Activated CD8-positive, alpha-beta T cell treated with anti-CD3 and anti-CD28 coated beads for 36 hours (primary cell): ENCODE data around the gene CREBBP. TPM values are rescaled to one million over a fixed set of nuclear protein-coding genes. Genes with fewer than 3 reads are reported as not detected.
A peak's percentile ranks its signal among the peaks of the same experiment; 100 is the strongest.

Source experiments
- ATAC-seq: fragments of 200-7000 bp; cut with Tn5 transposase; one replicate; pipeline ENCODE4 v1.10.0; 2021; ENCODE audit warnings: mild to moderate bottlenecking, moderate library complexity
- CTCF ChIA-PET: fragments of 350-600 bp; sonication (Branson Sonifier 250); formaldehyde crosslinking; loops from one replicate; lab custom pipeline; 2021; ENCODE audit warnings: antibody characterized with exemption; lab: Charles Lee
- POLR2A ChIA-PET: fragments of 350-600 bp; sonication (Branson Sonifier 250); formaldehyde crosslinking; loops from one replicate; lab custom pipeline; 2021; ENCODE audit warnings: antibody characterized with exemption; lab: Charles Lee
- DNase-seq: peaks from one replicate; pipeline ENCODE4 v3.0.0-alpha.2; 2020
- H3K27ac Mint-ChIP-seq: one replicate; pipeline ENCODE4 v1.8.0; 2021; ENCODE audit warnings: mild to moderate bottlenecking, mixed read lengths
- H3K27me3 Mint-ChIP-seq: one replicate; pipeline ENCODE4 v1.8.0; 2021; ENCODE audit warnings: mixed read lengths
- H3K36me3 Mint-ChIP-seq: one replicate; pipeline ENCODE4 v1.8.0; 2021; ENCODE audit warnings: low read depth, mixed read lengths
- H3K4me1 Mint-ChIP-seq: one replicate; pipeline ENCODE4 v1.8.0; 2021; ENCODE audit warnings: low read depth, mixed read lengths
- H3K4me3 Mint-ChIP-seq: one replicate; pipeline ENCODE4 v1.8.0; 2021; ENCODE audit warnings: mild to moderate bottlenecking, moderate library complexity, mixed read lengths
- H3K9me3 Mint-ChIP-seq: one replicate; pipeline ENCODE4 v1.8.0; 2021; ENCODE audit warnings: mixed read lengths
- intact Hi-C: fragments of 100-400 bp; cut with micrococcal nuclease; formaldehyde crosslinking; loops from one replicate; pipeline ENCODE4 v1.10.0; 2022
- total RNA-seq, 2 experiments: library from RNA; stranded (reverse); gene quantifications; one replicate each; pipeline ENCODE4 v1.2.3, GENCODE V29; 2021
- TF ChIP-seq, protein P1 (sequence below): fragments of 200-600 bp; IDR thresholded peaks from one replicate; pipeline ENCODE4 v1.8.0; 2022; ENCODE audit warnings: antibody characterized with exemption, mild to moderate bottlenecking

Gene CREBBP
- total RNA-seq, 2 experiments from 2014 or later = 27.9 to 33.5 TPM

DNA sequence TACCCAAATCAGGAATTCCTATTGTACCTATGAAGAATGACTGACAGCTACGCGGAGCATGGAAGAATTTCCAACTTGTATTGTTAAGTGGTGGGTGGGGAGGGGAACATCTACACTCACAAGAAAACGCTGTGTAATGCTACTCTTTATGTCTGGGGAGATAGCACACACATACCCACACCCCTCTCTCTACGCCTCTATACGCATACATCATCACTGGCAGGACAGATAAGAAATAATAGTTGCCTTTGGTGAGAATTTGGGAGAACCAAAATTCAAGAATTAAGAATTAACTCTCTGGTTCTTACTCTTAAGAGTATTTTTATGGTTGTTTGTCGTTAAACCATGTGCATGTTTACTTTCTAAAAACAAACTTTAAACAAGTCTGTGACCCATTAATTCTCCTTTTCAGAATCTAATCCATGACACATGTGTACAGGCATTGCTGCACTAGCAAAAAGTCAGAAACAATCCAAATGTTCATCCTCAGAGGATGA lies 33.9 kb downstream of the CREBBP start:
- H3K4me1 Mint-ChIP-seq = peaks cover 39% of the 10 kb centered on the region
- no peak for DNase-seq
- peaks cover 4% of the 10 kb centered on the region for H3K36me3 Mint-ChIP-seq
- POLR2A ChIA-PET = no interaction called here
- CTCF ChIA-PET = no interaction called here
- no peak for ATAC-seq
- H3K9me3 Mint-ChIP-seq = no peaks in the 10 kb centered on the region
- H3K27me3 Mint-ChIP-seq = no peaks in the 10 kb centered on the region
- no peak overlapping the region for H3K27ac Mint-ChIP-seq
- no peak overlapping the region for H3K4me3 Mint-ChIP-seq
- intact Hi-C loops = no loop called here
- TF ChIP-seq, protein P1, sequence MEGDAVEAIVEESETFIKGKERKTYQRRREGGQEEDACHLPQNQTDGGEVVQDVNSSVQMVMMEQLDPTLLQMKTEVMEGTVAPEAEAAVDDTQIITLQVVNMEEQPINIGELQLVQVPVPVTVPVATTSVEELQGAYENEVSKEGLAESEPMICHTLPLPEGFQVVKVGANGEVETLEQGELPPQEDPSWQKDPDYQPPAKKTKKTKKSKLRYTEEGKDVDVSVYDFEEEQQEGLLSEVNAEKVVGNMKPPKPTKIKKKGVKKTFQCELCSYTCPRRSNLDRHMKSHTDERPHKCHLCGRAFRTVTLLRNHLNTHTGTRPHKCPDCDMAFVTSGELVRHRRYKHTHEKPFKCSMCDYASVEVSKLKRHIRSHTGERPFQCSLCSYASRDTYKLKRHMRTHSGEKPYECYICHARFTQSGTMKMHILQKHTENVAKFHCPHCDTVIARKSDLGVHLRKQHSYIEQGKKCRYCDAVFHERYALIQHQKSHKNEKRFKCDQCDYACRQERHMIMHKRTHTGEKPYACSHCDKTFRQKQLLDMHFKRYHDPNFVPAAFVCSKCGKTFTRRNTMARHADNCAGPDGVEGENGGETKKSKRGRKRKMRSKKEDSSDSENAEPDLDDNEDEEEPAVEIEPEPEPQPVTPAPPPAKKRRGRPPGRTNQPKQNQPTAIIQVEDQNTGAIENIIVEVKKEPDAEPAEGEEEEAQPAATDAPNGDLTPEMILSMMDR = no peak

DNA sequence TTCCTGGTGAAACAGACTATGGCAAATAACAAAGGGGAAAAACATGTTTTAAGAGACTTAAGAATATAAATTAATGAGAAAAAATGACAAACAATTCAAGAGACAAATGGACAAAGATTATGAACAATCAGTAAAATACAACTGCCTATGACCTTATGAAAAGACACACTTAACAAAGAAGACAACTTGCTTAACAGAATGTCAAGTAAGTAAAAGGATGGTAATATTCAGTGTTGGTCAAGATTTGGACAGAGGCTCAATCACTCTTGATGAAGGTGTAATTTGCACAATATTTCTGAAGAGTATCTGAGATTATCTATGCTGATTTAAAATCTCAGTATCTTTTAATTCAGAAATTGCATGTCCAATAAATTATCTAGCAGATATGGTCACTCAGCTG lies 34.4 kb downstream of the CREBBP start:
- no peaks in the 10 kb centered on the region for H3K27me3 Mint-ChIP-seq
- H3K9me3 Mint-ChIP-seq = no peaks in the 10 kb centered on the region
- no peak overlapping the region for H3K27ac Mint-ChIP-seq

DNA sequence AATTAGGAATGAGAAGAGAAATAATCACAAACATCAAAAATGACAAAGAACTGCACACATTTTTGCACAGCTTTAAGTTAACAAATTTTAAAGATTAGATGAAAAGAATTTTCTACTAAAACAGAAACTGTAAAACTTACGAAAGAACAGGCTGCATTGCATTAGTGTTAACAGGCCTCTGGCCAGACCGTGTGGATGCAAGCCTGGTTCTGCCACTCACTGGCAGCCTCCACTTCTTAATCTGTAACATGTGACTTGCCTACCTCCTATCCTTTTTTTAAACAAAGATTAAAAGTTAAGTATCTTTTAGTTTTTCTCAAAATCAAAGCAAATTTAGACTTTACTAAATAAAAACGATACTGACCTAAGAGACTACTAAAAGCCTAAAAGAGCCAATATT lies 37.5 kb downstream of the CREBBP start:
- no peaks in the 10 kb centered on the region for H3K27me3 Mint-ChIP-seq
- no peaks in the 10 kb centered on the region for H3K9me3 Mint-ChIP-seq
- no peak overlapping the region for H3K27ac Mint-ChIP-seq
- POLR2A ChIA-PET = no interaction called here
- TF ChIP-seq, protein P1 = no peak
- no peak overlapping the region for H3K4me3 Mint-ChIP-seq
- H3K4me1 Mint-ChIP-seq = peaks cover 53% of the 10 kb centered on the region
- intact Hi-C loops = no loop called here
- DNase-seq (no peak), ATAC-seq (no peak)
- CTCF ChIA-PET = interaction anchor here (0.6 kb wide), 1 partner anchor 665 kb away, joined by 3 read pairs; no protein-coding TSS in a partner anchor
- no peaks in the 10 kb centered on the region for H3K36me3 Mint-ChIP-seq

More for the DNA sequence above, 34.4 kb downstream of the CREBBP start:
- DNase-seq (no peak), ATAC-seq (no peak)
- TF ChIP-seq, protein P1 = no peak
- Mint-ChIP-seq H3K36me3 (peaks cover 4% of the 10 kb centered on the region), H3K4me1 (peaks cover 40% of the 10 kb centered on the region), H3K4me3 (no peak overlapping the region)
- ChIA-PET POLR2A (interaction anchor here (1.2 kb wide), 2 partner anchors 11 to 21 kb away, joined by 3 to 4 read pairs; no protein-coding TSS in a partner anchor), CTCF (no interaction called here)
- intact Hi-C loops = no loop called here

DNA sequence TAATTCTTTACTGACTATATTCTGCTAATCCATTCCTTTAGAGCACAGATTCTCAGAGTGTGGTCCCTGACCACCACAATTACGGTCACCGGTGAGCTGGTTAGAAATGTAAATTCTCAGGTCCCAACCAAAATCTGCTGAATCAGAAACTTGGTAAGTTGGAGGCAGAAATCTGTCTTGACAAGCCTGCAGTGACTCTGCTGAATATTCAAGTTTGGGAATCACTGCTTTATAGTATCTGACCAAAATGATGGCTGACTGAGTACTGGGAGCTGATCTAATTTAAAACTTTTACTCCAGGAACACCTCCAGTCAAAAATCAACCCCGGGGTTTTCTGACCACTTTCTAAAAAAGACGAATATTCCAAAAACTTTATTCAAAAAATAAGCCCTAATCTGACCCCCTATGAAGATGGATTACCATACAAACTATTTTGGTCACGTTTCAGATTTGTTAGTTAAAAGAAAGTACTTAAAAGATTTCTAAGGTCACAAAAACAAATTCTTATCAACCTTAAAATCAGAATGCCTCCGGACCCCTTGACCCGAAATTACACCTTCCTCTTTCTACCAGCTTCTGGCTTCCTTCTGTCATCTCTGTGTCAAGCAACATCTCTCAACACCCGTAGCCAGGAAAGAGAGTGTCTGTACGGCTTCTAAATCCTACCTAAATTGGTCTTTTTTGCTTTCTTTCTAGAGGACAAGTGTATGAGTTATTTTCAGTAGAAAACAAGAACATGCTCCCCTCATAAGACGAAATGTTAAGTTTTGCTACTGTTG lies 38.6 kb downstream of the CREBBP start:
- ATAC-seq (no peak), DNase-seq (no peak)
- Mint-ChIP-seq H3K4me3 (no peak overlapping the region), H3K36me3 (no peaks in the 10 kb centered on the region), H3K9me3 (no peaks in the 10 kb centered on the region), H3K4me1 (peaks cover 49% of the 10 kb centered on the region), H3K27me3 (no peaks in the 10 kb centered on the region), H3K27ac (peak overlapping the region; percentile 39)
- TF ChIP-seq, protein P1 = no peak
- intact Hi-C loops = no loop called here
- CTCF ChIA-PET = no interaction called here
- POLR2A ChIA-PET = interaction anchor here (0.9 kb wide), 1 partner anchor 12 kb away, joined by 3 read pairs; no protein-coding TSS in a partner anchor
